RWPE1 (cell line): ENCODE measurements around the gene DCAF5.
"Not testable (repeated sequence)": the region's sequence is repeated elsewhere in the genome, so short reads cannot be mapped to it uniquely, and the experiment has no call there.

Experiments used
- CTCF ChIA-PET: fragments of 350-600 bp; sonication (Branson Sonifier 250); formaldehyde crosslinking; extraction: SDS; loops from one replicate; lab custom pipeline; 2021; lab: Yijun Ruan, JAX
- POLR2A ChIA-PET: fragments of 400-600 bp; formaldehyde crosslinking; extraction: SDS; loops from one replicate; lab custom pipeline; 2020; ENCODE audit warnings: antibody characterized with exemption; ENCODE audit not compliant: low non-redundant PET; lab: Yijun Ruan, JAX
- DNase-seq: peaks from one replicate; pipeline ENCODE4 v3.0.0; 2012; ENCODE audit warnings: low spot score
- H3K27ac ChIP-seq: fragments of 450-650 bp; 2 replicates; pipeline ENCODE4 v1.5.1; 2017
- TF ChIP-seq, protein P1 (sequence below): fragments of 450-650 bp; conservative IDR thresholded peaks from 2 replicates; pipeline ENCODE4 v1.5.1; 2017; ENCODE audit warnings: low read depth, mild to moderate bottlenecking

DCAF5 gene

DNA sequence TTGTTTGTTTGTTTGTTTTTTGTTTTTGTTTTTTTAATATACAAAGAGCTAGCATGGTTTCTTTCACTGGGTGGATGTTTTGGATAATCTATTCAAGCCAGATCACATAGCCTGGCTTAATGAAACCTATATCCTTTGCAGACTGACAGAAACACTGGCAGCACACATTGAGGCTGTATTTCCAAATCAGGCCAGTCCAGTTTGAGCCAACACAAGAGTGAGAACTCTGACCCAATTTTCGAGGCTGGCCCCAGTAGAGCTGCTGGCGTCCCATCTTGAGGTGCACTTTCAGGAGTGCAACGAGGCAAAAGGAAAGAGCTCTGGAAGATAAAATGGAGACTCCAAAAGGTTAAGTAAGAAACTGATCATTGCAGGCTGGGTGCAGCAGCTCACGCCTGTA lies 129.9 kb downstream of the DCAF5 start:
- no peak overlapping the region for H3K27ac ChIP-seq
- no peak for DNase-seq
- ChIA-PET POLR2A (no interaction called here), CTCF (no interaction called here)
- TF ChIP-seq, protein P1, sequence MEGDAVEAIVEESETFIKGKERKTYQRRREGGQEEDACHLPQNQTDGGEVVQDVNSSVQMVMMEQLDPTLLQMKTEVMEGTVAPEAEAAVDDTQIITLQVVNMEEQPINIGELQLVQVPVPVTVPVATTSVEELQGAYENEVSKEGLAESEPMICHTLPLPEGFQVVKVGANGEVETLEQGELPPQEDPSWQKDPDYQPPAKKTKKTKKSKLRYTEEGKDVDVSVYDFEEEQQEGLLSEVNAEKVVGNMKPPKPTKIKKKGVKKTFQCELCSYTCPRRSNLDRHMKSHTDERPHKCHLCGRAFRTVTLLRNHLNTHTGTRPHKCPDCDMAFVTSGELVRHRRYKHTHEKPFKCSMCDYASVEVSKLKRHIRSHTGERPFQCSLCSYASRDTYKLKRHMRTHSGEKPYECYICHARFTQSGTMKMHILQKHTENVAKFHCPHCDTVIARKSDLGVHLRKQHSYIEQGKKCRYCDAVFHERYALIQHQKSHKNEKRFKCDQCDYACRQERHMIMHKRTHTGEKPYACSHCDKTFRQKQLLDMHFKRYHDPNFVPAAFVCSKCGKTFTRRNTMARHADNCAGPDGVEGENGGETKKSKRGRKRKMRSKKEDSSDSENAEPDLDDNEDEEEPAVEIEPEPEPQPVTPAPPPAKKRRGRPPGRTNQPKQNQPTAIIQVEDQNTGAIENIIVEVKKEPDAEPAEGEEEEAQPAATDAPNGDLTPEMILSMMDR, result no peak

DNA sequence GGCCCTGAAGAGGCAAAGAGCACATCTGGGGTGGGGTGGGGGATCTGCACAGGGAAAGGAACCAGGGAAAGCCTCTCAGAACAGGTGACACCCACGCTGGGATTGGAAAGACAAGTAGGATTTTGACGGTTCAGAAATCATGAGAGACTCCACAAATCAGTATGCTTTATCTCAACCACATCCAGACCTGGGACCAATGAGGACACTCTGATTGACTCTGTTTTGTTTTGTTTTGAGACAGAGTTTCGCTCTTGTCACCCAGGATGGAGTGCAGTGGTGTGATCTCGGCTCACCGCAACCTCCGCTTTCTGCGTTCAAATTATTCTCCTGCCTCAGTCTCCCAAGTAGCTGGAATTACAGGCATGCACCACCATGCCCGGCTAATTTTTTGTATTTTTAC lies 130.8 kb downstream of the DCAF5 start:
- CTCF ChIA-PET, DNase-seq, POLR2A ChIA-PET, H3K27ac ChIP-seq: not testable (repeated sequence)

DNA sequence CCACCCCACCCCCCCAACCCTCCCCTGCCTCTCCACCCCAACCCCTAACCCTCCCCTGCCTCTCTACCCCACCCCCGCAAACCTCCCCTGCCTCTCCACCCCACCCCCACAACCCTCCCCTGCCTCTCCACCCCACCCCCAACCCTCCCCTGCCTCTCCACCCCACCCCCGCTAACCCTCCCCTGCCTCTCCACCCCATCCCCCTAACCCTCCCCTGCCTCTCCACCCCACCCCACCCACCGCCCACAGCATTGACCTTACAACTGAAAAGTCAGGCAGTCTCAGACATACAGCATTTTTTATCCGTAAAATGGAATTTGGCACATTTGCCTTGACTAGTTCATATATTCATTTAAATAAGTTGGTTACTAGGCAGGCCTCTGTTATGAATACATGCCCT lies 135.2 kb downstream of the DCAF5 start:
- H3K27ac ChIP-seq, result no peak overlapping the region
- TF ChIP-seq, protein P1, result no peak
- DNase-seq, result no peak
- CTCF ChIA-PET, result no interaction called here
- POLR2A ChIA-PET, result no interaction called here

DNA sequence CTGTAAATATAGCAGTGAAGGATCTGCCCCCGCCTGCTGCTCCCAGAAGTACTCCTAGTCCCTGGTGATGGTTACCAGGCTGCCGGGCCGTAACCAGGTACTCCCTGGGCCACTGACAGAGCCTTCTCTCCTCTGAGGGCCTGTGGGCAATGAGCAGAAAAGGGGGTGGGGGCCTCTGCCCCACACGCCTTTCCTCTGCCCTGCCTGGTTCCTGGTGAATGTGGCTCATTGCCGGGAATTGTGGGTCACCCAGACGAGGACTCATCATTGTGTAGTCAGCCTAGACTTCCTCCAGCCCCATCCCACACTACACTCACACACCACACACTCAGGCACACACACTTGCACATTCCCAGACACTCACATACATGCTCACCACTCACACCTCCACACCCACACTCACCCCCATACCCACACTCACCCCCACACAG lies 138.1 kb downstream of the DCAF5 start:
- TF ChIP-seq, protein P1, result no peak
- no peak overlapping the region for H3K27ac ChIP-seq
- no peak for DNase-seq
- CTCF ChIA-PET, result no interaction called here
- POLR2A ChIA-PET, result no interaction called here

DNA sequence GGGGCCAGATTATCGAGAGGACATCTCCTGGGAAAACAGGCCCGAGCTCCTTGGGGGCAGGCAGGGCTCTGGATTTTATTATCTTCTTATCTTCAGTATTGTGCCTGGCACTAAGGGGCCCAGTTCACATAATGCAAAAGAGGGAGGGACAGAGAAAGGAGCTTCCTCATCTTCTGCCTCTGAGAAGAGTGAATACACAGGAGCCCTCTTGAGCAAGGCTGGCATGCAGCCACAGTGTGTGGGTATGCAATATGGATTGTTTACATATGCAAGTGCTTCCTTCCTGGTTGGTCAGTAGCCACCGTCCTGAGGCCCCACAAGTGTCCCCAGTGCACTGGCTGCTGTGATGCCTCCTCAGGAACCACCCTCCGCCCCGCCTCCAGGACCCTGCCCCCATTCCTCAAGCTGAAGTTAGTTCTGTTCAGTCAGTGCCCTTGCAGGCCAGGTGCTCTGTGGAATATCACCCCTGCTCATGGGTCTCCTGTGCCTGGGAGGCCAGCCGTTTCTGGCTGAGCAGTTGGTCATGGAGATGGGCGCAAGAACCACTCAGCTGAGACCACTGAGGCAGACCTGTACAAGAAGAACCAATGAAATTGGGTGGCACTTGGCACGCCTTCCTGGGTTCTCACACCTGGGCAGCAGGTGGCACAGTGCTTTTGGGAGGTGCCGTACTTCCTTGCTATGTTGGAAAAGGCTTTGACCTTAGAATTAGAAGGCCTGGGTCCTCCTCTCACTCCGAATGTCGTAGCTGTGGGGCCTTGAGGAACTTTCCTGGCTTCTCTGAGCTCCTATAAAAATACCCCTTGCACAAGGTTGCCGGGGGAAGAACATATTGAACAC lies 138.8 kb downstream of the DCAF5 start:
- no peak for DNase-seq
- POLR2A ChIA-PET, result no interaction called here
- H3K27ac ChIP-seq, result no peak overlapping the region
- TF ChIP-seq, protein P1, result no peak
- CTCF ChIA-PET, result interaction anchor here (0.8 kb wide), 1 partner anchor 103 kb away, joined by 3 read pairs; no protein-coding TSS in a partner anchor

DNA sequence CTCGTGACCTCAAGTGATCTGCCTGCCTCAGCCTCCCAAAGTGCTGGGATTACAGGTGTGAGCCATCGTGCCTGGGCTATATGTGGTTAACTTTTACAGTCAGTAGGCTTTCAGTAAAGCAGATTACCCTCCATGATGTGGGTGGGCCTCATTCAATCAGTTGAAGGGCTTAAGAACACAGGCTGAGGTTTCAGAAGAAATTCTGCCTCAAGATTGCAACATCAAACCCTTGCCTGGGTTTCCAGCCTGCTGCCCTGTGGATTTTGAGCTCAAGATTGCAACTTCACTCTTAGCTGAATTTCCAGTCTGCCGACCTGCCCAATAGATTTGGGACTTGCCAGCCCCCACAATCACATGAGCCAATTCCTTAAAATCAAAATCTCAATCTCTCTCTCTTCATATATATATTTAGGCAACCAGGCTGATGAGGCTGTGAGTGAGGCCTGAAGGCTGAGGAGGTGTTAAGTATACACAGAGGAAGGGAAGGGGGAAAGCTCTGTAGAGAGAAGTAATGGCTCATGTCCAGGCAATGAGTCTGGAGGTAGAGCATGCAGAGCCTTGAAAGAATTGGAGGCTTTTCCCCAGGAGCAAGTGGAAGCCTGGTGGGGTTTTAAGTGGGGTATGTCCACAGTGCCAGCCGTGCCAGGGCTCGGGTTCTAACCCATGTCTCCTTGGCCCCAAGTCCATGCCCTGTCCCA lies 140.5 kb downstream of the DCAF5 start:
- H3K27ac ChIP-seq, result no peak overlapping the region
- no peak for DNase-seq
- TF ChIP-seq, protein P1, result no peak
- CTCF ChIA-PET, result no interaction called here
- POLR2A ChIA-PET, result no interaction called here

DNA sequence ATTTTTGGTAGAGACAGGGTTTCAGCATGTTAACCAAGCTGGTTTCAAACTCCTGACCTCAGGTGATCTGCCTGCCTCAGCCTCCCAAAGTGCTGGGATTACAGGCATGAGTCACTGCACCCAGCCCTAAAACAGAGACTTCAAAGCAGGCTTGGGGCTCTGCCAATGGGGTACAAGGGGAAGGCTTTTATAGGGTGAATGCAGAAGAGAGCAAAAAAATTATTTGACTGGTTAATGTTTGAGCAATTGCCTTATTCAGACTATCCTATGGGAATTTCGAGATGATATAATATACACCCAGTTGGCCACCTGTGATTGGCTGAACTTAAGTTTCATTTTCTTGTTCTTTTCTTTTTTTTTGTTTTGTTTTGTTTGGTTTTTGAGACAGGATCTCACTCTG lies 142.3 kb downstream of the DCAF5 start:
- DNase-seq, result no peak
- TF ChIP-seq, protein P1, result no peak
- H3K27ac ChIP-seq, result no peak overlapping the region
- ChIA-PET POLR2A (no interaction called here), CTCF (no interaction called here)
